Fibroblast of pulmonary artery (primary cell): ENCODE data around the gene ESR1.

ENCODE experiments used
- DNase-seq: peaks from one replicate; pipeline ENCODE4 v3.0.0-alpha.2; 2010; ENCODE audit warnings: low read depth
- H3K4me3 ChIP-seq: replicated peaks from 2 replicates; pipeline ENCODE4 v1.5.1; 2011; ENCODE audit warnings: low read depth, mild to moderate bottlenecking, control low read depth, low read length, moderate library complexity
- CTCF ChIP-seq: IDR thresholded peaks from 2 replicates; pipeline ENCODE4 v1.5.1; 2011; ENCODE audit warnings: mild to moderate bottlenecking, control low read depth, low read length, inconsistent platforms; ENCODE audit errors: missing control alignments

Gene ESR1

GRCh38 chr6:152001408-152001807 lies 193.9 kb downstream of the ESR1 start:
- TF ChIP-seq CTCF, result no peak
- no peak for DNase-seq
- H3K4me3 ChIP-seq, result no peak overlapping the region

- no peak overlapping the region for H3K4me3 ChIP-seq
- TF ChIP-seq CTCF, result no peak
- no peak for DNase-seq
Measured at GRCh38 chr6:152002306-152002705, 194.8 kb downstream of the ESR1 start.

GRCh38 chr6:152004036-152004566 lies 196.6 kb downstream of the ESR1 start:
- no peak overlapping the region for H3K4me3 ChIP-seq
- no peak for TF ChIP-seq CTCF
- DNase-seq, result no peak

- no peak for DNase-seq
- TF ChIP-seq CTCF, result no peak
- H3K4me3 ChIP-seq, result no peak overlapping the region
Measured at GRCh38 chr6:152004896-152005295, 197.4 kb downstream of the ESR1 start.

- no peak for TF ChIP-seq CTCF
- no peak overlapping the region for H3K4me3 ChIP-seq
- no peak for DNase-seq
Measured at GRCh38 chr6:152008779-152009178, 201.3 kb downstream of the ESR1 start.

GRCh38 chr6:152012227-152012626 lies 204.7 kb downstream of the ESR1 start:
- no peak for DNase-seq
- H3K4me3 ChIP-seq, result no peak overlapping the region
- no peak for TF ChIP-seq CTCF

- no peak for DNase-seq
- H3K4me3 ChIP-seq, result no peak overlapping the region
Measured at GRCh38 chr6:152018876-152019275, 211.4 kb downstream of the ESR1 start.

More at GRCh38 chr6:152018876-152019275, 211.4 kb downstream of the ESR1 start:
- TF ChIP-seq CTCF, result no peak
